ENCODE data around the gene GABRR3.

Gene GABRR3

GRCh38 chr3:98035208-98035607 is at the start of gene GABRR3:
GABRR3 (minus strand) TSS chr3:98035315; CDS start chr3:98034987, 328 bp downstream.
- DNase-seq, result no peak

GRCh38 chr3:98073486-98073885 is 38.4 kb upstream of the GABRR3 start:
- DNase-seq, result no peak

GRCh38 chr3:98070840-98071239 is 35.7 kb upstream of the GABRR3 start:
- DNase-seq, result no peak

- DNase-seq, result no peak
These were observed 33.7 kb upstream of the GABRR3 start for GRCh38 chr3:98068824-98069223.

GRCh38 chr3:98058244-98058960 is 23.3 kb upstream of the GABRR3 start:
- no peak for DNase-seq

GRCh38 chr3:98057631-98058030 is 22.5 kb upstream of the GABRR3 start:
- no peak for DNase-seq

GRCh38 chr3:98056035-98056434 is 20.9 kb upstream of the GABRR3 start:
- no peak for DNase-seq

- no peak for DNase-seq
These were observed 14.2 kb upstream of the GABRR3 start for GRCh38 chr3:98049271-98049670.

- DNase-seq, result no peak
These were observed 13.5 kb upstream of the GABRR3 start for GRCh38 chr3:98048586-98048985.

- no peak for DNase-seq
These were observed 6.2 kb upstream of the GABRR3 start for GRCh38 chr3:98041350-98041749.

GRCh38 chr3:98039322-98040024 is 4.4 kb upstream of the GABRR3 start:
- peak; percentile 66 for DNase-seq

- no peak for DNase-seq
These were observed 3.8 kb upstream of the GABRR3 start for GRCh38 chr3:98038876-98039275.

- DNase-seq, result no peak
These were observed 3.2 kb upstream of the GABRR3 start for GRCh38 chr3:98038286-98038685.

GRCh38 chr3:98034486-98034885 is 629 bp downstream of the GABRR3 start:
- no peak for DNase-seq

- DNase-seq, result no peak
These were observed 1.1 kb downstream of the GABRR3 start for GRCh38 chr3:98034036-98034435.

- DNase-seq, result no peak
These were observed 2.2 kb downstream of the GABRR3 start for GRCh38 chr3:98032904-98033303.

- DNase-seq, result no peak
These were observed 2.9 kb downstream of the GABRR3 start for GRCh38 chr3:98032265-98032664.

- no peak for DNase-seq
These were observed 6.0 kb downstream of the GABRR3 start for GRCh38 chr3:98029083-98029482.

GRCh38 chr3:98027085-98027446 is 8.0 kb downstream of the GABRR3 start:
- DNase-seq, result no peak

- DNase-seq, result no peak
These were observed 8.6 kb downstream of the GABRR3 start for GRCh38 chr3:98026425-98027084.

- no peak for DNase-seq
These were observed 9.6 kb downstream of the GABRR3 start for GRCh38 chr3:98025392-98025945.

- peak; percentile 73 for DNase-seq
These were observed 11.9 kb downstream of the GABRR3 start for GRCh38 chr3:98022978-98023820.

All from CD4-positive, alpha-beta T cell treated with Interferon gamma for 1 hour (primary cell).